ENCODE results near the gene INPP4A.

Gene INPP4A

GRCh38 chr2:98460573-98461497 is 16.2 kb downstream of the INPP4A start:
- peak; percentile 75 for DNase-seq

- no peak for DNase-seq
Measured at GRCh38 chr2:98461498-98462049, 16.9 kb downstream of the INPP4A start.

- no peak for DNase-seq
Measured at GRCh38 chr2:98463081-98463481, 18.4 kb downstream of the INPP4A start.

GRCh38 chr2:98463551-98463971 is 18.9 kb downstream of the INPP4A start:
- no peak for DNase-seq

DNA sequence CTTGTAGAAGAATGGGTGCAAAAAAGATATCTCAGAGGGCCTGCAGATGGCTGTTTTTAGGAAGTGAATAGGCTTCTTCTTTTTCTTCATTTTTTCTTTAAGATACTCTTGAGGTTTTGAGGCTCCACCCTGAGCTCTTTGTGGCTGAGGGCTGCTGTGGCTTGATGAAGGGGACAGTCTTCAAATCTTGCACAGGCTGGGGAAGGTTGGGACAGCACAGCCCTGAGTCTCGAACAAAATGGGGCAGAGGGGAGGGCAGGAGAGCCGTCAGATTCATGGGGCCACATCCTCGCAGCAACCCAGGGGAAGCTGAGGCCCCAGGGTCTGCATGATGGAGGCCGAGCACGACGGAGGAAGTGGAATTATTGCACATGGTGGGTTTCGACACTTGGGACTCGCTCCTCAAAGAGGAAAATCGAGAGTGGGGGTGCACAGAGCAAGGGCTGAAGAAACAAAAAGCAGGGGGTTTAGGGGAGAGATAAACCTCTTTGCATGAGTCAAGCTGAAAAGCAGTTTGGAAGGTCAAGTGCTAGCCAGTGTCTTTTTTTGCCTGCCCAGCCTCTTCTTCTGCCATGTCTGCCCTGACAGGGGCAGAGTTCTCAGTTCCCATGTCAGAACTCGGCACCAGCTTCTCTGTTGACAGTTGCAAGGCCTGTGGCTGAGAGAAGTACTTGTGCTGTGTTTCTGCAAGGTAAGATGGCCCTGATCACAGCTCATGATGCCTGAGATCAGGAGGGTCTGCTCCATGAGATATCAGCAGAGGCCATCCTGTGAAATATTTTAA is 19.5 kb downstream of the INPP4A start:
- peak; percentile 72 for DNase-seq

GRCh38 chr2:98464772-98465310 is 20.2 kb downstream of the INPP4A start:
- DNase-seq = peak; percentile 92

DNA sequence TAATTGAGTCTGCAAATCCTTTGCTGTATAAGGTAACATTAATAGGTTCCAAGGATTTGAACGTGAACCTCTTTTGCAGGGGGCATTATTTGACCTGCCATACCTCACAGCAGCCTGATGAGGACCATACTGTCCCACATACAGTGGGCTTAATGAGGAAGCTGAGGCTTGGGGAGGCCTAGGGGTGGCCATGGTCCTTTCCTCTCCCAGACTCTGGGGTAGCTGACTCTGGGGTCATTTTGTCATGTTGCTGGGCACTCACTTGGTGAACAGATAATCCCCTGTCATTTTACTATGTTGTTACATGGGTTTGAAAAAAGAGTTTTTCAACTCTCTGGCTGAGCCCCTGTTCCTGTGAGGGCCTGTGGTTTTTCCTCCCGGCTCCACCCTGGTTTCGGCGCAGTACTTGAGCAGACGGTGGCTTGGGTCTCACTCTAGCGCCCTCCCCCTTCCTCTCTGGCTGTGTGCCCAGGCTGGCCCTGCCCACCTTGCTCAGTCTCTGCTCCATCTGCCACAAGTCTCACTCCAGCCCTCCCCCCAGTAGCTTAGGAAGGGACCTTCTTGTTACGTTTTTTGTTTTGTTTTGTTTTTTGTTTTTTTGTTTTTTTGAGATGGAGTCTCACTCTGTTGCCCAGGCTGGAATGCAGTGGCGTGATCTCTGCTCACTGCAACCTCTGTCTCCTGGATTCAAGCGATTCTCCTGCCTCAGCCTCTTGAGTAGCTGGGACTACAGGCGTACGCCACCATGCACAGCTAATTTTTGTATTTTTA is 21.0 kb downstream of the INPP4A start:
- no peak for DNase-seq

DNA sequence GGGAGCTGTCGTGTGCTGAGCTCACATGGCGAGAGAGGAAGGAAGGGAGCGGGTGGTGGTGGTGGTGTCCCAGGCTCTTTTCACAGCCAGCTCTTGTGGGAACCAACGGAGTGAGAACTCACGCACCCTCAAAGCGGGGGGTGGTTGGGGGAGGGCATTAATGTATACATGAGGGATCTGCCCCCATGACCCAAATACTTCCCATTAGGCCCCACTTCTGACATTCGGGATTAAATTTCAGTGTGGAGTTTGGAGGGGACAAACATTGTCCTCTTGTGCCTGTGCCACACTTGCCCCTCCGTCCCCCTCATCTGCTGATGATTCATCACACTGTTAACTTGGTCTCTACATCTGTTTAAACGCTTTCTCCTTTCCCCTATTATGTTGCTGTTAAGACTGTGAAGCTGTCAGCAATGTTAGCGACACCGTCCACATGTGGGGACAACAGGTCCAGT is 22.5 kb downstream of the INPP4A start:
- DNase-seq = no peak

GRCh38 chr2:98467652-98468051 is 23.0 kb downstream of the INPP4A start:
- DNase-seq = no peak

DNA sequence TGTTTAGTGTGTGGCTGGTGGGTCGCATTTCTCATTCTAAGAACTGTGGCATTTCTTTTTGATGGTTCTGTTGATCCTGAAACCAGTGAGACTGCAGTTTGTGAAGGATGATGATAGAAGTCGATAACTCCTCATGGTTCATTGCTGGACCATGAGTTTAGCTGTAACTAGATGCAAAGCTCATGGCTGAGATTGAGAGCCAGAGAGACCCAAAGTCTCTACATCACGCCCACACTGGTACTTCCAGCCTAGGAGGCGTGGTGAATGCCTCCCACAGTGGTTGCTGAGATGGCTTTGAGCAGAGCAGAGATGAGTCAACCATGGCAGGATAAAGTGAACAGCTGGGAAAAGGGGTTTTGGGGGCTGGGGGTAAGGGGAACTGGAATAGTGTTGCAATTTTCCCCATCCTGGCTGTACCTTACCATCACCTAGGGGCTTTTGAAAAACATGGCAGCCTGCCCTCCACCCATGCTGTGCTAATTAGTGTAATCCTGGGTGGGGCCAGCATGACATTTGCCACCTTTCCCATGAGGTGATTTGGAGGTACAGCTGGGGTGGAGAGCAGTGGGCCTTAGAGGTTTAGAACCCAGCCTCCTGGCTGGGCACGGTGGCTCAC is 24.1 kb downstream of the INPP4A start:
- peak; percentile 63 for DNase-seq

GRCh38 chr2:98469862-98470544 is 25.3 kb downstream of the INPP4A start:
- DNase-seq = no peak

- no peak for DNase-seq
Measured at GRCh38 chr2:98470851-98471255, 26.2 kb downstream of the INPP4A start.

DNA sequence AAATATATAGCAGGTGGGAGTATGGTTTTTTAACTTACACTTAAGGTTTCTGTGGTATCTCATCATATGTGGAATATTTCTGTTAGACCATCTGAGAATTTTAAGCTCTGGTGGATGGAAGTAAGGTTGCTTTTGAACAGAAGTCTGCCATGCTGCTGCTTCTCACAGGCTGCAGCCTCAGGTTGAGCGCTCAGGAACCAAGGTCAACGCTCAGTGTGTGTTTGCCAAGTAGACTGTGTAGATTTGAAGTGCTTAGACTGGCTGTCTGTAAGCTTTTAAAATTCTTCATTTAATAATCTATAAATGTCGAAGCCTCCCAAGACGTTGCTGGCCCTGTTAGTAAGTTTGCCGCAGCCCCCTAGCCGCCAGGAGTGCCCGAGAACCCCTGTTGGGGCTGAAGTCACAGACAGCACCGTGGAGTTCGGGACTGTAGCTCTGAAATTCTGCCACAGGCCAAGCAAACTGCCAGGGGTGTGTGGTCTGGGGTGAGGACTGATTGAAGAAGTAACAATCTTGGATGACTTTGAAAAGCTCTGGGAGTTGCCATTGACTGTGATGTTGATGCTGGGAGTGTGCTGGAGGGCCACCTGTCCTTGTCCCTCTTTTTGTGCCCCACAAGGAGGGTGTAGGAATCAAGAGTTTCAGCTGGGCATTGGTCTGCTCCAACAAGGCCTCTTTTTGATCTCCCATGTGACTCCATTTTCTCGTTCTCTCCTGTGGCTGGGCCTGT is 26.9 kb downstream of the INPP4A start:
- DNase-seq = no peak

- no peak for DNase-seq
Measured at GRCh38 chr2:98472132-98472650, 27.5 kb downstream of the INPP4A start.

- no peak for DNase-seq
Measured at GRCh38 chr2:98472961-98473746, 28.5 kb downstream of the INPP4A start.

DNA sequence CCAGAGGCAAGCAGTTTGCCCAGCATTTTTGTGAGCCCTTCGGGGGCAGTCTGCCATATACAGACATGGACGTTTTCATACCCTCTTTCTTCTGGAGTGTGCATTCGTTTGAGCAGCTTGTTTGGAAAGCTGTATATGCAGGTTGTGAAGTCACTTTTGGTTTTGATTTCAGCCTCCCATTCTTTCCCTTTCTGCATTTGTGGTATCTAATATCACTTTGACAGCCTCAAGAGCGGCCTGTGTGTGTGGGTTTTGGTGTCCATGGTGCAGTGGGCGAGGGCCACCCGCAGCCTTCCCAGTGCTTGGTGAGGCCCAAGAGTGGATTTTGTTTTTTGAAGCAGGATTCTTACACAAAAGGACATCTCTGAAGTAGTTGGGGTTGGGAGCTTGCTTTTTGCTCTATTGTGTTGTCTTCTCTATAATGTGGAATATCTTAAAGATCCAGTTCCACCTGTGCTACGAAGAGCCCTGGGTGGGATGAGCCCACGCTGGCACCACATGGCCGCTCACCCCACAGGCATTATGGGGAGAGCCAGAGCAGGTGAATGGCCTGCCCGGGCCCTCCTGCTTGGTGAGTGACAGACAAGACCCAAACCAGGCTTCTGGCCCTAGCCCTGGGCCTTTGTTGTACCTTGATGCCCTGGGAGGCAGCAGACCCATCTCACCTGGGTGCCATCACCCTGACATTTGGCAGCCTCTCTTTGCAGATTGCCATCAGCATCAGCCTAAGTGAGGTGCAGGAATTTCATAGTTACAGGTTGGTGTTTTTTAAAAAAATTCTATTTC is 29.5 kb downstream of the INPP4A start:
- no peak for DNase-seq

GRCh38 chr2:98474979-98475632 is 30.4 kb downstream of the INPP4A start:
- peak; percentile 51 for DNase-seq
